Measurements from ENCODE around the gene SUMO2.

The SUMO2 gene

DNA sequence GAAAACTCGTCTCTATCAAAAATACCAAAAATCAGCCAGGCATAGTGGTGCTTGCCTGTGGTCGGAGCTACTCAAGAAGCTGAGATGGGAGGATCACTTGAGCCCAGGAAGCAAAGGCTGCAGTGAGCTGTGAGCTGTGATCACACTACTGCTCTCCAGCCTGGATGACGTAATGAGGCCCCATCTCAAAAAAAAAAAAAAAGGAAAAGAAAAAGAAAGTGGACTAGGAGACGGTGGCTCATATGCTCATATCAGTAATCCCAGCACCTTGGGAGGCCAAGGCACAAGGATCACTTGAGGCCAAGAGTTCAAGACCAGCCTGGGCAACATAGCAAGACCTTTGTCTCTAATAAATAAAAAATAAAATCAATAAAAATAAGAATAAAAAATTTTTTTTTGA, 8.8 kb upstream of the SUMO2 start:
- CTCF ChIA-PET: interaction anchor here (1.0 to 11.4 kb wide), 6 partner anchors 9 to 233 kb away, joined by 3 to 113 read pairs (median 4); partner anchors contain the start of gene MIF4GD
- TF ChIP-seq, protein P1, sequence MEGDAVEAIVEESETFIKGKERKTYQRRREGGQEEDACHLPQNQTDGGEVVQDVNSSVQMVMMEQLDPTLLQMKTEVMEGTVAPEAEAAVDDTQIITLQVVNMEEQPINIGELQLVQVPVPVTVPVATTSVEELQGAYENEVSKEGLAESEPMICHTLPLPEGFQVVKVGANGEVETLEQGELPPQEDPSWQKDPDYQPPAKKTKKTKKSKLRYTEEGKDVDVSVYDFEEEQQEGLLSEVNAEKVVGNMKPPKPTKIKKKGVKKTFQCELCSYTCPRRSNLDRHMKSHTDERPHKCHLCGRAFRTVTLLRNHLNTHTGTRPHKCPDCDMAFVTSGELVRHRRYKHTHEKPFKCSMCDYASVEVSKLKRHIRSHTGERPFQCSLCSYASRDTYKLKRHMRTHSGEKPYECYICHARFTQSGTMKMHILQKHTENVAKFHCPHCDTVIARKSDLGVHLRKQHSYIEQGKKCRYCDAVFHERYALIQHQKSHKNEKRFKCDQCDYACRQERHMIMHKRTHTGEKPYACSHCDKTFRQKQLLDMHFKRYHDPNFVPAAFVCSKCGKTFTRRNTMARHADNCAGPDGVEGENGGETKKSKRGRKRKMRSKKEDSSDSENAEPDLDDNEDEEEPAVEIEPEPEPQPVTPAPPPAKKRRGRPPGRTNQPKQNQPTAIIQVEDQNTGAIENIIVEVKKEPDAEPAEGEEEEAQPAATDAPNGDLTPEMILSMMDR (IDR thresholded peaks at IDR 0.05; ENCODE audit: control extremely low read depth, extremely low read depth, low read depth, missing control alignments): no peak
- DNase-seq (ENCODE audit: extremely low spot score): no peak
- POLR2A ChIA-PET: interaction anchor here (0.6 kb wide), 1 partner anchor 134 kb away, joined by 3 read pairs; no protein-coding TSS in a partner anchor

DNA sequence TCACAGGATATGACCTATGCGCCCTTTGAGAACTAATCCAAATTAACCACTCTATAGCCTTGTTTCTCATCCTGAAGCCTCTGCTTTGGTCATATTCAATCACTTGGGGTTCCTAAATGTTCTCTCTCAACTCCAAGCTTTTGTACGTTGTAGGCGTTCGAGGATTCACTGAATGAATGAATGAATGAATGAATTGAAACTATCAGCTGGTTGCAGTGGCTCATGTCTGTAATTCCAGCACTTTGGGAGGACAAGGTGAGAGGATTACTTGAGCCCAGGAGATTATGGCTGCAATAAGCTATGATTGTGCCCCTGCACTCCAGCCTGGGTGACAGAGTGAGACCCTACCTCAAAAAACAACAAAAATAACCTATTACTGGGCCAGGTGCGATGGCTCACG, 5.9 kb upstream of the SUMO2 start:
- POLR2A ChIA-PET: no interaction called here

DNA sequence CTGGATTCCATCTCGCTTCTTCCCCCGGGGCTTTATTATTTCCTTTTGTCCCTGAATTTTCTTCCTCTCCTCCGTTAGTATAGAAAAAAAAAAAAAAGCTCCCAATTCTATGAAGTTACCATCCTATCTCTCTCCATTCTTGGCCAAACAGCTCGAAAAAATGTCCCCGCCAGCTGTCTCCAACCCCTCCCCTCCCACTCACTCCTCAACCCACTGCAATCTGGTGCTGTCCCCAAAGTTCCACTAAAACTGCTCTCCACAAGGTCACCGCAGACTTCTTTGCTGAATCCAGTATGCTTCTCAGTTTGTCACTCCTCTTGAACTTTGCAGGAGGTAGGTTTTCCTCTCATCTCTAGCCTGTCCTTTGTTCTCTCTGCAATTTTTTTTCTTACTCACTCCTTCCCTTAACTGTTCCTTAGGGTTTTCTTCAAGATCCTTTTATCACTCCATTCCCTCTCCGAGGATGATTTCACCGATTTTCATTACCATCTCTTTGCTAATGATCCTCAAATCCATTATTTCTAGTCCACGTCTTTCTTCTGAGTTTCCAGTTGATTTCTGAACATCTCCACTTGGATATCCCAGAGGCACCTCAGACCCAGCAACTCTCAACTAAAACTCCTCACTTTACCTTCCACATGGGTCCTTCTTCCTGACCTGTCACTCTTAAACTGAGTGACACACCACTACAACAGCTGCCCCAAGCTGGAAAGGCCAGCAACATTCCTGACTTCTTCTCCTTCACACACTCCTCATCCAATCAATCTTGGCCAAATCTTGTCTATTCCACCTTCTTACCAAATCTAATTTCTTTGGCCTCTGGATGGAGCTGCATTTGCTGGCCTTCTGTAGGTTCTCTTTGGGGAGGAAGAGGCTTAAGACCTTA, 1.5 kb upstream of the SUMO2 start:
- ChIA-PET CTCF (interaction anchor here (0.9 to 11.4 kb wide), 8 partner anchors 12 to 223 kb away, joined by 3 to 113 read pairs (median 6); partner anchors contain the start of gene MIF4GD), POLR2A (interaction anchor here (0.6 to 1.5 kb wide), 3 partner anchors 70 to 328 kb away, joined by 3 to 6 read pairs (median 4); no protein-coding TSS in a partner anchor)
- TF ChIP-seq, protein P1 (IDR thresholded peaks at IDR 0.05; ENCODE audit: control extremely low read depth, extremely low read depth, low read depth, missing control alignments): no peak
- no peak for DNase-seq (ENCODE audit: extremely low spot score)

More for the DNA sequence above, 5.9 kb upstream of the SUMO2 start:
- TF ChIP-seq, protein P1 (IDR thresholded peaks at IDR 0.05; ENCODE audit: control extremely low read depth, extremely low read depth, low read depth, missing control alignments): no peak
- CTCF ChIA-PET: interaction anchor here (0.9 to 11.4 kb wide), 8 partner anchors 12 to 268 kb away, joined by 3 to 113 read pairs (median 6); partner anchors contain the start of genes NT5C and TMEM94
- no peak for DNase-seq (ENCODE audit: extremely low spot score)

DNA sequence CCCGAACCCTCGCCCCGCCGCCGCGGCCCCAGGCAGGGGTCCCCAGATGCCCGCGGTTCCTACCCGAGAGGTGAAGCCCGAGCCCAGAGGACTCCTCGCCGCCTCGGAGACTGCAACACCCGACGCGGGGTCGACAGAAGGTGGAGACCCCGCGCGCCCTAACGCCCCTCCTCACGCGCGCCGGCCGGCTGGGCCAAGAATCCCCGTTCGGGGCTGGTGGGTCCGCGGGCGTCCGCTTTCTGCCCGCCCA, 515 bp downstream of the SUMO2 start:
- ChIA-PET POLR2A (no interaction called here), CTCF (no interaction called here)
- TF ChIP-seq, protein P1 (IDR thresholded peaks at IDR 0.05; ENCODE audit: control extremely low read depth, extremely low read depth, low read depth, missing control alignments): no peak
- no peak for DNase-seq (ENCODE audit: extremely low spot score)

DNA sequence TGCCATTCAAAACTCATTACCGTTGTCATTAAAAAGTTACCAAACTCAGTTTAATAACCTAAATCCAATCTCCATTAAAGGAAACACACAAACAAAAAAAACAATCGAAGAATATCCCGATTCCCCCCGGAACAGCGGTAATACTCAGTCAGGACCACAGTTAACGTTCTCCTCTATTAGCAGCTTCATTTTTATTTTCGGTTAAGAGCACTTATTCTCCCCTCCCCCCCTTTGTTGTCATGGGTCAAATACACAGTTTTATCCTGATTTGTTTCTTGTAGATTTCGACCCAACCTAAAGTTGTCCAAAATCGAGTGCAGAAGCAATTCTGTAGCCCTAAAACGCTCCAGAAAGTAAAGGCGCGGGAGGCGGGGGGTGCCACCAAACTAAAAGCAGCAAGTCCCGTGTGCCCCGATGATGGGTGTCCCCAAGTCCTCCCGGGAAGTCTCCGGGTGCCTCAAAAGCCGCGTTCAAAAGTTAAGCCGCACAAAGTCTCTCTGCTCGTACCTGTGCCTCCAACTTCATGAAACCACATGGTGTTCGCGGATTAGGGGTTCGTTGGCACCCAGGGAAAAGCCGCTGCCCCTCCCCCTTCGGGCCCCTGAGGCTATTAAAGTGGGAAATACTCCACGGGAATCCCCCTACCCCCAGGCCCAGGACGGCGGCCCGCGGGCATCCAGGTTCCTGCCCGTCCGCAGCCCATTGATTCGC, 996 bp downstream of the SUMO2 start:
- TF ChIP-seq, protein P1 (IDR thresholded peaks at IDR 0.05; ENCODE audit: control extremely low read depth, extremely low read depth, low read depth, missing control alignments): no peak
- ChIA-PET CTCF (interaction anchor here (1.5 to 2.4 kb wide), 3 partner anchors 10 to 67 kb away, joined by 3 to 18 read pairs (median 8); no protein-coding TSS in a partner anchor), POLR2A (no interaction called here)
- DNase-seq (ENCODE audit: extremely low spot score): peak; percentile 31

DNA sequence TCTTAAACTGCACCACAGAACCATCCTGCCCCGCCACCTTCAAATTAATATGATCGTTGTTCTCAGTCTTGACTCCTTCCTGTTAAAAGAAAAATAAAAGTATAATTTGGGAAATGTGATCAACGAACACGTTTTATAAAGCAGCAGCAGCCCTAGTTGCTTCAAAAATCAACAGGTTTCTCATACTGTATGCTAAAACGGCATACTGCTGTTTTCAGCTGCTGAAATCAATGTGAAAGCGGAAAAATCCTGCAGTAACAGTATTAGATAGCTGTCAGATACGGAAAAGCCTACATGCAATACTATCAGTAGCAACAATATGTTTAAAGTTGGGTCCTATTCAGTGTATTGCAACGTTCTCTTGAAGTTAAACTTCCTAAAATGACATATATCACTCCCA, 1.6 kb downstream of the SUMO2 start:
- TF ChIP-seq, protein P1 (IDR thresholded peaks at IDR 0.05; ENCODE audit: control extremely low read depth, extremely low read depth, low read depth, missing control alignments): no peak
- CTCF ChIA-PET: interaction anchor here (0.8 to 2.4 kb wide), 5 partner anchors 10 to 217 kb away, joined by 3 to 18 read pairs (median 7); no protein-coding TSS in a partner anchor
- POLR2A ChIA-PET: no interaction called here
- DNase-seq (ENCODE audit: extremely low spot score): no peak

All from GM10248 (cell line).